ENCODE measurements around the gene ARHGAP27.

The ARHGAP27 gene

GRCh38 chr17:45429339-45430005 is 3.2 kb downstream of the ARHGAP27 start:
- no peak for DNase-seq

- peak; percentile 35 for DNase-seq
These were observed 3.7 kb downstream of the ARHGAP27 start for GRCh38 chr17:45428931-45429338.

GRCh38 chr17:45428050-45428617 is 4.5 kb downstream of the ARHGAP27 start:
- peak; percentile 70 for DNase-seq

GRCh38 chr17:45427181-45427835 is 5.4 kb downstream of the ARHGAP27 start:
- no peak for DNase-seq

DNA sequence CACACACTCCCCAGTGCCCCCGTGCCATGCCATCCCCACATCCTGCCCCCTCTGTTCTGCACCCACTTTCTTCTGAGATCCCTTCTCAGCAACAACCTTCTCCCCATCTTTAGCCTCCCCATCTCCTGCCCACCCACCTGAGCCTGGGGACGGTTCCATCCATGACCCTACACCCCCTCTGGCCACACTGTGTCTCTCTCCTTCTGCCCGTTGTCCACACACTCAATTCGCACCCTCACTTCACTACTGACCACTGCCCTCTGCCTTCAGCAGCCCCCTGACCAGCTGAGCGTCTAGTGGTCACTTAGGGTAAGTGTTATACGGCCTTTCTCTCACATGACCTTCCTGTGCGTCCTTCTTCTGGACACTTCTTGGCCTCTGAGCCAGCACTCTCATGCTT is 6.1 kb downstream of the ARHGAP27 start:
- no peak for DNase-seq

DNA sequence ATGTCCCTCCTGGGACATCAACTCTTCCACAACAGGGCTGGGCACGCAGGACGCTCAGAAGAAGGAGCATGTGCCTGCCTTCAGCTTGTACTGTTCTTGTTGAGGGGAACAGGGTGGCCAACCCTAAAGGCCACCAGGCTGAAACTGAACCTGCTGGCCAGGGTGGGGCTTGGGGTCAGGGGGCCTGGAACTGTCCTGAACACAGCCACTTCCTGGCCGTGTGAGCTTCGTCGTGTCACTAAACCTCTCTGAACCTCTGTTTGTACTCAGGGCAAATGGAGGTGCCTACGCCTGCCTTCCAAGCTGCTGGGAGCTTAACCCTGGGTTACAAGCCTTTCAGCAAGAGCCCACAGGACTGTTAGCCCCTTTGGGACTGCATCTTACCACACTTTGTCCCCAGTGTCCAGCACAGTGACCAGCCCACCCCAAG is 6.7 kb downstream of the ARHGAP27 start:
- DNase-seq: no peak

DNA sequence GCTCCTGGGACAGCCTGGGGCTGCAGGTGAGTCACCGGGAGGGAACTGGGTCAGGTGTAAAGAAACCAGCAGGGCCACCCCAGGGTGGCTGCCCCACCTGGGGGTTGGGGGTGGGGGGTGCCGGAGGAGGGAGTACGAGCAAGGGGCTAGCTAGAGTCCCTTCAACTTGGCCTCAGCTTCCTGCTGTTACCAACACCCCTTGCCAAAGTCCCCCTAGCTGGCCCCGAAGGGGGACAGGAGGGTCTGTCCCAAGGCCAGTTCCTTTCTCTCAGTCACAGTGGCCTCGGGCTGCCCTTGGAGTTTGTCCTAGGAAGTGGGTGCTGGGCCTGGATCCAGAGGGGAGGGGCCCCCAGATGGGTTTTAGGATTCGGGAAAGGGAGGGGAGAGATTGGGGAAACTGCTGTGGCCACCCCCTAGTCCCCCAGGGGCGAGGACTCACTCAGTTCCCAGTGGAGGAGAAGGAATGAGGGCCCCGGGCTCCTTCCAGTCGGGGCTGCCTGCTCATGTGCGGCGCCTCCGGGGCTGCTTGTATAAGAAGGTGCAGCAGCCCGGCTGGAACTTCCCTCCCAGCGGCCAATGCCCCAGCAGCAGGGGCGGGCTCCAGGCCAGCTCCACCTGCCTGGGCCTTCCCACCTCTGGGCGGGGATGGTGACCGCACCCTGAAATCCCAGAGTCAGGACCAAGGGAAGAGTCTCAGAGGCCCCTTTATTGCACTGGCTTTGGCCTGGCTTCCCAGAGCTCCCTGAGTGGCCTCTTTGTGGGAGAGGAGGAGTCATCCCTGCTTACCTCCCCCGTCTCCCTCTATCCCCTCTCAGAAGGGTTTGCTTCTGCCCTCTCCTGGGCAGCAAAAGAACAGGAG is 7.3 kb downstream of the ARHGAP27 start:
- no peak for DNase-seq

- no peak for DNase-seq
These were observed 7.9 kb downstream of the ARHGAP27 start for GRCh38 chr17:45424769-45425124.

GRCh38 chr17:45423975-45424335 is 8.7 kb downstream of the ARHGAP27 start:
- DNase-seq: no peak

- no peak for DNase-seq
These were observed 9.2 kb downstream of the ARHGAP27 start for GRCh38 chr17:45423304-45423974.

GRCh38 chr17:45414990-45415881 is 17.4 kb downstream of the ARHGAP27 start:
- no peak for DNase-seq

GRCh38 chr17:45413498-45413923 is 19.2 kb downstream of the ARHGAP27 start:
- no peak for DNase-seq

DNA sequence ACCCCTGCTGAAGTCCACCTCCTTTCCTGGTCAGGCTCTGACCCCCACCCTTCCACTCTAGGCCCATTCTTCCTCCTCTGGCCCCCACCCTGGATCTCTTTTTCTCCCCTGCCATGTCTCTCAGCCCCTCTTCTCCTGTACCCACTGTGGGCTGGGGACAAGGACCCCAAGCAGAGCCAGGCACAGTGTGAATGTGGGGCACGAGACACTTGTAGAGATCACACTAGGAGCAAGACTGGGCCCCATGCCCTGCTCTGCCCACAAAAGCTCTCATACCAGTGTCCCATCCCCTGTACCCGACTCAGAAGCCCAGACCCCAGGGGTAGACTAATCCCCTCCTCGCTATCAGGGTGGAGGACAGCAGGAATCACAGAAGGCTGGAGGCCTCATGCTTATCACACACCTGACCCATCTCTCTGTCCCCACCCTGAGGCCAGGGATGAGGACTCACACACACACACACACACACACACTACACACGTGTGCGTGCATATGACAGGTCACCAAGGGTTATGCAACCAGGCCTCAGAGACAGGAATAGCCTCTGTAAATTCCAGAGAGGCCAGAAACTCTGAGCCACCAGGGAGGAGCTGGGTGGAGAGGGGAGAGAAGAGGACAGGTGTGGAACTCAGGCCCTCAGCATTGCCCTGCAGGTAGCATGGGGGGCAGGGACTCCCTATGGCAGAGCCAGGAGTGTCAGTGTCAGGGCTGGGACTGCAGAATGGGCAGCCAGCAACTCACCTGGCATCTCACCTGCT is 21.1 kb downstream of the ARHGAP27 start:
- DNase-seq: no peak

- no peak for DNase-seq
These were observed 22.3 kb downstream of the ARHGAP27 start for GRCh38 chr17:45410144-45411091.

GRCh38 chr17:45409659-45410076 is 23.0 kb downstream of the ARHGAP27 start:
- DNase-seq: no peak

DNA sequence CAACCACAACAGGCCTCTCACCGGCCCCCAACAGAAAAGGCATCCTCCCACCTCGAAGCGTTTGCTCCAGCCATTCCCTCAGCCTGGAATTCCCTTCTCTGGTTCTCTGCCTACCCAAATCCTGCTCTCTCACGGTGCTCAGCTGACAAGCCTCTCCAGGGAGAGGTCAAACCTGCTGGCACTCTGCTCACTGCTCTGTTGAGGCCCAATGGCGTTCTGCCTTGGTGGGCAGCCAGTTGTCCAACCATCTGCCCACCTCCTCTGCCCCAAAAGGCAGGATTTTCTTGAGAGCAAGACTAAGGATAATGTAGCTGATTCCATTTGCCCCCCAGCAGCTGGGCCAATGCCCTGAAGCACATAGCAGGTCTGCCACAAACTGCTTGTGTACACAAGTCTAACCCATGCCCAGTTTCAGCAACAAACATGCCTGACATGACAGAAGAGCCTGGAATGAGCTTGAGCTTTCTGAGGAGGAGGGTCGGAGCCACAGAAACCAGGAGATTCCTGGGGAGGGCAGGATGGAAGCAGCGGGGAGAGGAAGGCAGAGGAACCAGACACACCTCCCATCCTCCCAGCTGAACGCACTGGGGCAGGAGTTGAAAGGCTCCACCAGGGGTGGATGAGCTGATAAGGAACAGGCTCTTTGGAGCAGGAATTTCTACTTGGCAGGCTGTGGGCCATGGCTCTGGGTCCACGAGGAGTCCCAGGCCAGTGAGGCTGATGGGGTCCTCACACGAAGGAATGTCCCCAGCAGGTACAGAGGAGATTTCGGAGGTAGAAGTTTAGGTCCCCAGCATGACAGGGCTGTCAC is 23.9 kb downstream of the ARHGAP27 start:
- DNase-seq: no peak

- no peak for DNase-seq
These were observed 26.6 kb downstream of the ARHGAP27 start for GRCh38 chr17:45406107-45406506.

DNA sequence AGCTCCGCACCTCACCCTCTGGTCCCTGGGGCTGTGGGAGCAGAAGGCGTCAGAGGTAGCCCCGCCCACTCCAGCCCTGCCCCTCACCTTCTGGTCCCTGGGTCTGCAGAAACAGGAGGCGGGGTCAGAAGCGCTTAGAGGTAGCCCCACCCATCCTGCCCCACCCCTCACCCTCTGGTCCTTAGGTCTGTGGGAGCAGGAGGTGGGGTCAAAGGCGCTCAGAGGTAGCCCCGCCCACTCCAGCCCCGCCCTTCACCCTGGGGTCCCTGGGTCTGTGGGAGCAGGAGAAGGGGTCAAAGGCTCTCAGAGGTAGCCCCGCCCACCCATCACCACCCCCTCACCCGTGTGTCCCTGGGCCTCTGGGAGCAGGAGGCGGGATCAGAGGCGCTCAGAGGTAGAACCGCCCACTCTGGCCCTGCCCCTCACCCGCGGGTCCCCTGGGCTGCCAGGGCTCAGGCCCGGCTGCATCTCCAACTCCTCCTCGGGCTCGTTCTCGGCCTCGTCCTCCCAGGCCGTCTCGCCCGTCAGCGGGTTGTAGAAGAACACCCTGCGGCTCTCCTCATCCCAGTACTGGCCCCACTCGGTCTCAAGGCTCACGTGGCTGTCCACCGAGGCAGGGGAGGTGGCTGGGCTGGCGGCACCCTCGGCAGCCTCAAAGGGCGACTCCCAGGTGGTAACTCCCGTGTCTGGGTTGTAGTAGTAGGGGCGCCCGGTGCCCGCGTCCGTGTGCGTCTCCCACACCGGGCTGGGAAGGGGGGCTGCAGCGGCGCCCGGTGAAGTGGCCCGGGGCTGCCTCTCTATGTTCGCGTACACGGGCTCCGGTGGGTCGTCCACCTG is 27.2 kb downstream of the ARHGAP27 start:
- DNase-seq: no peak
